ENCODE data around the gene CEP104.

- TF ChIP-seq BRCA1 (IDR thresholded peaks at IDR 0.05) (no peak), BRCA1 (CRISPR knock-in tag; IDR thresholded peaks at IDR 0.05) (no peak), CBX3 (IDR thresholded peaks at IDR 0.05; ENCODE audit: borderline replicate concordance in 1 of 2, low read length in 2 of 2) (no peak), ZKSCAN1 (IDR thresholded peaks at IDR 0.05; ENCODE audit: low read depth, low read length) (no peak), CHD2 (IDR thresholded peaks at IDR 0.05; ENCODE audit: low read depth, low read length) (no peak), EGR1 (conservative IDR thresholded peaks at IDR 0.05) (no peak), ZNF318 (IDR thresholded peaks at IDR 0.05; ENCODE audit: borderline replicate concordance in 1 of 2, low read depth in 1 of 2) (no peak), USF2 (CRISPR knock-in tag; IDR thresholded peaks at IDR 0.05) (no peak), MCM3 (IDR thresholded peaks at IDR 0.05) (no peak), DDX20 (tag; IDR thresholded peaks at IDR 0.05; ENCODE audit: low read depth) (no peak)
Measured at GRCh38 chr1:3841491-3841890, 15.5 kb downstream of the CEP104 start.
